Kidney (tissue), 14 donors: Measurements from ENCODE around the gene RENBP. TPM values are rescaled to one million over a fixed set of nuclear protein-coding genes. Genes with fewer than 3 reads are reported as not detected.
A peak's percentile ranks its signal among the peaks of the same experiment; 100 is the strongest.

Experiments used
- DNase-seq, 5 donors: peaks; one replicate each; pipeline ENCODE4 v3.0.0-alpha.2; 2013 to 2020
- FAIRE-seq: peaks from 2 replicates; lab custom pipeline; 2012; peaks lifted over from hg19 to GRCh38; lab: Jason Lieb, UNC
- H3K27ac ChIP-seq, 2 donors: one replicate each; pipeline ENCODE4 v1.7.0; 2013; ENCODE audit warnings: low read depth in 2 of 2, low read length in 2 of 2, inconsistent platforms in 1 of 2
- H3K27me3 ChIP-seq: one replicate; pipeline ENCODE4 v1.7.1; 2013; ENCODE audit warnings: low read length, inconsistent platforms; ENCODE audit not compliant: control insufficient read depth, insufficient read depth
- H3K36me3 ChIP-seq, 3 donors: one replicate each; pipeline versions ENCODE4 v1.7.0 to v1.7.1; 2013; ENCODE audit warnings: low read length in 3 of 3, control low read depth in 1 of 3, inconsistent platforms in 1 of 3; ENCODE audit not compliant: insufficient read depth in 3 of 3, control insufficient read depth in 2 of 3
- H3K4me1 ChIP-seq, 3 donors: one replicate each; pipeline versions ENCODE4 v1.7.0 to v1.7.1; 2013; ENCODE audit warnings: low read length in 3 of 3, inconsistent platforms in 1 of 3, low read depth in 1 of 3; ENCODE audit not compliant: control insufficient read depth in 2 of 3, insufficient read depth in 2 of 3
- H3K4me3 ChIP-seq, 3 donors: one replicate each; pipeline versions ENCODE4 v1.7.0 to v1.8.1; 2013; ENCODE audit warnings: low read length in 3 of 3, control low read depth in 1 of 3, inconsistent platforms in 1 of 3
- H3K9ac ChIP-seq, 3 donors: one replicate each; pipeline versions ENCODE4 v1.7.0 to v1.7.1; 2013; ENCODE audit warnings: low read length in 3 of 3, control low read depth in 1 of 3, inconsistent platforms in 1 of 3
- H3K9me3 ChIP-seq, 3 donors: one replicate each; pipeline versions ENCODE4 v1.7.0 to v1.7.1; 2013; ENCODE audit warnings: low read length in 3 of 3, control low read depth in 1 of 3, inconsistent platforms in 1 of 3; ENCODE audit not compliant: control insufficient read depth in 2 of 3, insufficient read depth in 1 of 3
- intact Hi-C: fragments of 100-400 bp; cut with DNase I; formaldehyde crosslinking; loops from one replicate; pipeline ENCODE4 v1.11.1; 2022
- polyA plus RNA-seq: library from polyadenylated mRNA; stranded (reverse); fragments of 350-450 nt; fragmentation: Illumina TruSeq; extraction: RNeasy Lipid Tissue Mini Kit (QIAGEN cat#74804); gene quantifications from one replicate; pipeline ENCODE4 v1.2.3, GENCODE V29; 2014; ENCODE audit warnings: low read depth, low replicate concordance; ENCODE audit not compliant: insufficient read depth
- total RNA-seq: library from RNA; stranded (reverse); fragmentation: NEBNext Ultra II Directional; extraction: Animal tissue kit (Norgen Biotek cat#: 25700); gene quantifications from one replicate; pipeline ENCODE4 v1.2.1, GENCODE V29; 2021
- TF ChIP-seq, protein P1 (sequence below): IDR thresholded peaks from 3 replicates; pipeline ENCODE4 v1.5.1; 2012; ENCODE audit warnings: mild to moderate bottlenecking, moderate library complexity, borderline replicate concordance; ENCODE audit not compliant: insufficient read depth; ENCODE audit errors: extremely low read depth
- donor health status: control.
- donor health status: control.
- donor health status: control.
- donor health status: control.
- donor health status: control.
- donor health status: DM: yes; HTN: yes; CAD: no.
- donor health status: Normal renal cell carcinoma (clear cell type).

RENBP gene
- total and polyA plus RNA-seq, 2 donors from 2014 or later, result 22.9 to 78.2 TPM

DNA sequence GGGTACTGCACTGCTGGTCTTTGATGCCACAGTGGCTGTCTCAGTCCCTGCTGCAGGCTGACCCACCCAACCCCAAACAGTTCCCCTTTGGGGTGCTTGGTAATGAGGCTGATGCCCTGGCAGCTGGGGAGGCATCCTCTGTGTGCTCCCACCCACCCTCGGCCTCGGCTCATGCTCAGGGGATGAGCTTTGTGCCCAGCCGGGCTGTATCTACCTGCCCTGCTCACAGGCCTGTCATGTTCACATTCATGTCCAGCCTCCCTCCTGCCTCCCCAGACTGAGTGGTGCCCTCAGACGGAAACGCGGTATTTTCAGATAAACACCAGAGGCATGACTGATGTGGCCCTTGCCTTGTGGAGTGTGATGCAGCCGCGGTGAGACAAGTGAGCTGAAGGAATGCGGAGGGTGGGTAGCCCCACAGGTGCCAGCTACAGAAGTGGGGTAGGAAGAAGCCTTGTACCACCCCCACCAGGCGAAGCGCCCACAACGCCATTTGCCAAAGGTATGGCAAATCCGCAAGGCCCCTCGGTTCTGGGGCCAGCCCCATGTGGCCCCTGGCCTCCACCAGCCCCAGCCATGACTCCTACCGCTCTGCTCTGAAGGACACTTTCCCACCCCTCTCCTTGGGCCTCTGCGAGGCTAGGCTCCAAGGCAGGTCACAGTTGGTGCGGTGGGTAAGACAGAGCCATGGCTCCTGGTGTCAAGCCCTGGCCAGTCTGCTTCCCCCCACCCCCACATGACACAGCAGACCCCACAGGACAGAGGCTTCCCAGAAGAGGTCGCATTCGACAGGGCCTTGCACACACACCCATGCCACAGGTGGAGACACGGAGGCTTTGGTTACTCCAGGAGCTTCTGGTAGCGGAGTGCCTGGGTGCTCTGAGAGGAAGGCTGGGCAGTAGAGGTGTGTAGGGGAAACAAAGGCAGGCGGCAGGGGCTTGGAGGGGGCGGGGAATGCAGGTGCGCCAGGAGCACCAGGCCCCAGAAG is 1.8 kb upstream of the RENBP start:
- H3K4me1 ChIP-seq, result peaks cover 0 to 17% (median 0%) of the 10 kb centered on the region in 3 donors
- intact Hi-C loops, result no loop called here
- H3K9ac ChIP-seq, result no peak overlapping the region
- DNase-seq (no peak), FAIRE-seq (no peak)
- no peaks in the 10 kb centered on the region for H3K9me3 ChIP-seq
- no peak overlapping the region for H3K4me3 ChIP-seq
- H3K27ac ChIP-seq, result no peak overlapping the region
- no peaks in the 10 kb centered on the region for H3K27me3 ChIP-seq
- TF ChIP-seq, protein P1, sequence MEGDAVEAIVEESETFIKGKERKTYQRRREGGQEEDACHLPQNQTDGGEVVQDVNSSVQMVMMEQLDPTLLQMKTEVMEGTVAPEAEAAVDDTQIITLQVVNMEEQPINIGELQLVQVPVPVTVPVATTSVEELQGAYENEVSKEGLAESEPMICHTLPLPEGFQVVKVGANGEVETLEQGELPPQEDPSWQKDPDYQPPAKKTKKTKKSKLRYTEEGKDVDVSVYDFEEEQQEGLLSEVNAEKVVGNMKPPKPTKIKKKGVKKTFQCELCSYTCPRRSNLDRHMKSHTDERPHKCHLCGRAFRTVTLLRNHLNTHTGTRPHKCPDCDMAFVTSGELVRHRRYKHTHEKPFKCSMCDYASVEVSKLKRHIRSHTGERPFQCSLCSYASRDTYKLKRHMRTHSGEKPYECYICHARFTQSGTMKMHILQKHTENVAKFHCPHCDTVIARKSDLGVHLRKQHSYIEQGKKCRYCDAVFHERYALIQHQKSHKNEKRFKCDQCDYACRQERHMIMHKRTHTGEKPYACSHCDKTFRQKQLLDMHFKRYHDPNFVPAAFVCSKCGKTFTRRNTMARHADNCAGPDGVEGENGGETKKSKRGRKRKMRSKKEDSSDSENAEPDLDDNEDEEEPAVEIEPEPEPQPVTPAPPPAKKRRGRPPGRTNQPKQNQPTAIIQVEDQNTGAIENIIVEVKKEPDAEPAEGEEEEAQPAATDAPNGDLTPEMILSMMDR, result no peak
- peaks cover 0 to 11% (median 2%) of the 10 kb centered on the region in 3 donors for H3K36me3 ChIP-seq

DNA sequence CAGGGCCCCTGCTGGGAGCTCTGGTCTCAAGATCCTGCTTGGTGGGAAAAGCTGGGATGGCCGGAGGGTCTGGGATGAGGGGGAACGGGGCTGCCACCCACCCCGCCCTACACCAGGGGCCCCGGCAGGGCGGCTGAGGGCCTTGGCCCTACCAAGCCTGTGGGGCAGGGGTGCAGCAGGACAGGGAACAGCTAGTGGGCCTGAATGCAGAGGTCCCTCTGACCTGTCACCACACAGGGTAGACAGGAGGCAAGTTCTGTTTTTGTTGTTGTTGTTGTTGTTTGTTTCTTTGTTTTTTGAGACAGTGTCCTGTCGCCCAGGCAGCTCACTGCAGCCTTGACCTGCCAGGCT is 332 bp upstream of the RENBP start:
- FAIRE-seq, result no peak
- H3K4me3 ChIP-seq, result no peak overlapping the region
- no peak overlapping the region for H3K9ac ChIP-seq
- no peak overlapping the region for H3K27ac ChIP-seq
- TF ChIP-seq, protein P1, result no peak
- DNase-seq, result no peak
- no peaks in the 10 kb centered on the region for H3K36me3 ChIP-seq
- H3K27me3 ChIP-seq, result no peaks in the 10 kb centered on the region
- peaks cover 0 to 17% (median 0%) of the 10 kb centered on the region in 3 donors for H3K4me1 ChIP-seq
- intact Hi-C loops, result no loop called here
- H3K9me3 ChIP-seq, result no peaks in the 10 kb centered on the region

GRCh38 chrX:153941336-153942252 is 2.8 kb downstream of the RENBP start:
- no peaks in the 10 kb centered on the region for H3K36me3 ChIP-seq
- TF ChIP-seq, protein P1, result no peak
- DNase-seq, result peak in 1 of 5 donors; percentile 21
- peaks cover 0 to 10% (median 0%) of the 10 kb centered on the region in 3 donors for H3K4me1 ChIP-seq
- intact Hi-C loops, result no loop called here
- H3K4me3 ChIP-seq, result no peak overlapping the region
- H3K27ac ChIP-seq, result no peak overlapping the region
- H3K27me3 ChIP-seq, result no peaks in the 10 kb centered on the region
- H3K9me3 ChIP-seq, result no peaks in the 10 kb centered on the region
- no peak for FAIRE-seq
- H3K9ac ChIP-seq, result no peak overlapping the region
